Measurements from ENCODE around the gene PLXDC2.

The PLXDC2 gene

GRCh38 chr10:20048161-20048560 is 231.9 kb downstream of the PLXDC2 start:
- TF ChIP-seq CTCF (conservative IDR thresholded peaks at IDR 0.05) = no peak
- H3K27ac ChIP-seq = no peak overlapping the region

GRCh38 chr10:20058135-20058534 is 241.9 kb downstream of the PLXDC2 start:
- no peak for TF ChIP-seq CTCF (conservative IDR thresholded peaks at IDR 0.05)
- H3K27ac ChIP-seq = no peak overlapping the region

- no peak for TF ChIP-seq CTCF (conservative IDR thresholded peaks at IDR 0.05)
- H3K27ac ChIP-seq = no peak overlapping the region
Measured at GRCh38 chr10:20059084-20059835, 243.0 kb downstream of the PLXDC2 start.

- no peak for TF ChIP-seq CTCF (conservative IDR thresholded peaks at IDR 0.05)
- no peak overlapping the region for H3K27ac ChIP-seq
Measured at GRCh38 chr10:20065814-20066213, 249.6 kb downstream of the PLXDC2 start.

GRCh38 chr10:20073167-20073566 is 256.9 kb downstream of the PLXDC2 start:
- no peak for TF ChIP-seq CTCF (conservative IDR thresholded peaks at IDR 0.05)
- no peak overlapping the region for H3K27ac ChIP-seq

GRCh38 chr10:20075713-20076112 is 259.5 kb downstream of the PLXDC2 start:
- H3K27ac ChIP-seq = no peak overlapping the region
- TF ChIP-seq CTCF (conservative IDR thresholded peaks at IDR 0.05) = no peak

- no peak for TF ChIP-seq CTCF (conservative IDR thresholded peaks at IDR 0.05)
Measured at GRCh38 chr10:20084451-20084850, 268.2 kb downstream of the PLXDC2 start.

More at GRCh38 chr10:20084451-20084850, 268.2 kb downstream of the PLXDC2 start:
- no peak overlapping the region for H3K27ac ChIP-seq
